ENCODE data around the gene PMP22. TPM values are rescaled to one million over a fixed set of nuclear protein-coding genes. Genes with fewer than 3 reads are reported as not detected.

Gene PMP22
- total and polyA plus RNA-seq, 5 donors from 2014 or later: not detected

DNA sequence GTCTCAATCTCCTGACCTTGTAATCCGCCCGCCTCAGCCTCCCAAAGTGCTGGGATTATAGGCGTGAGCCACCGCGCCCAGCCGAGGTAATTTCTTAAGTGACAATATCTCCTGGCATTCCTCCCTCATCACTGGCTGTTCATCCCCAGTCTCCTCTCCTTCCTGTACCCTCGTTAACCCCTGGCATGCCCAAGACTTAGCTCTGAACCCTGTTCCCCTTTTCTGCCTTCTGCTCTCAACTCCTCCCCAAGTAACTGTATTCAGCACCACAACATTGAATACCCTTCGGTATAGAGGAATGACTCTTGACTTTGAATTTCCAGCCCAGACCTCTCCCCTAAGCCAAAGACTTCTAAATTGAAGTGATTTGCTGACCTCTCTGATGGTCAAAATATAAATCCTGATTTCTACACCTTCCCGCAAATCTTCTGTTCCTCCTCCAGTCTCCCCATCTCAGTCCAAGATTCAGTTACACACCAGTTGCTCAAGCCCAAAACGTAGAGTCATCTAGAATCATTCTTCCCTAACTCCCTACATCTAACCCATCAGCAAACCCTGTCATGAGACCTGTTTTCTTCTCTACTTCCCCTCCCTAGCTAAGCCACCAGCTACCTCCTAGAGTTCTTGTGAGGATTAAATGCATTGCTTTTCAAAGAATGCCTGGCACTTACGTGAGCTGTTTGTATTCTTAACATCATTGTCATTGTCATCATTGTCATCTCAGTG is 14.8 kb downstream of the PMP22 start:
- Histone ChIP-seq H3K36me3 (ENCODE audit: control insufficient read depth, insufficient read depth, low read length) (no peaks in the 10 kb centered on the region), H3K4me1 (ENCODE audit: control insufficient read depth, insufficient read depth, low read length, poor library complexity, severe bottlenecking) (no peaks in the 10 kb centered on the region), H3K4me3 (ENCODE audit: low read depth, low read length) (no peak overlapping the region), H3K9me3 (ENCODE audit: control insufficient read depth in 2 of 2, low read length in 2 of 2) (no peaks in the 10 kb centered on the region), H3K27ac (ENCODE audit: insufficient read depth, low read length, poor library complexity, severe bottlenecking) (no peak overlapping the region), H3K27me3 (ENCODE audit: control insufficient read depth, insufficient read depth, low read length) (peaks cover 4% of the 10 kb centered on the region)
- Mint-ChIP-seq H3K4me1 (peaks cover 0 to 2% (median 0%) of the 10 kb centered on the region in 4 donors), H3K36me3 (no peaks in the 10 kb centered on the region), H3K27ac (no peak overlapping the region), H3K9me3 (no peaks in the 10 kb centered on the region), H3K4me3 (no peak overlapping the region), H3K27me3 (peaks cover 10% of the 10 kb centered on the region)
- no peak for DNase-seq
- ATAC-seq (ENCODE audit: low read depth in 2 of 2): no peak

DNA sequence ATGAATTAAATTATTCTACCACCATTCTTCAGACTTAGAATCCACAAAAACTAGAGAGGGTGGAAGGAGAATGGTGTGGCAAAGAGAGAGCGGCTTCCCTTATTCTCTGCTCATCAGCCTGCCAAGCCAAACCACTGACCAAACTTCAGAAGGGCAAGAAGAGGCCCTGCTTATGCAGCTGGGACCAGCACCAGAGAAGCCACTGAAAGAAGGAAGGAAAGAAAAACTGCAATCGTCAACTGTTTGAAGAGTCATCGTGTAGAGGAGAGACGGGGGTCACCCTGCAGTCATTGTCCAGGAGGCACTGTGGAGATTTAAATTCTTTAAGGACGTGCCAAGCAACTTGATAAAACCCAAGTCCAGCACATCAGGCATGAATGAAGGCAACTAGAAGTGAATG is 15.6 kb downstream of the PMP22 start:
- no peaks in the 10 kb centered on the region for H3K9me3 ChIP-seq (ENCODE audit: control insufficient read depth in 2 of 2, low read length in 2 of 2)
- no peak overlapping the region for H3K27ac Mint-ChIP-seq
- no peaks in the 10 kb centered on the region for H3K9me3 Mint-ChIP-seq
- H3K4me3 ChIP-seq (ENCODE audit: low read depth, low read length): no peak overlapping the region
- H3K27me3 Mint-ChIP-seq: peaks cover 10% of the 10 kb centered on the region
- H3K4me3 Mint-ChIP-seq: no peak overlapping the region
- H3K27me3 ChIP-seq (ENCODE audit: control insufficient read depth, insufficient read depth, low read length): no peaks in the 10 kb centered on the region
- no peaks in the 10 kb centered on the region for H3K4me1 ChIP-seq (ENCODE audit: control insufficient read depth, insufficient read depth, low read length, poor library complexity, severe bottlenecking)
- H3K36me3 Mint-ChIP-seq: no peaks in the 10 kb centered on the region
- DNase-seq: no peak
- H3K27ac ChIP-seq (ENCODE audit: insufficient read depth, low read length, poor library complexity, severe bottlenecking): no peak overlapping the region
- no peak for ATAC-seq (ENCODE audit: low read depth in 2 of 2)
- no peaks in the 10 kb centered on the region for H3K36me3 ChIP-seq (ENCODE audit: control insufficient read depth, insufficient read depth, low read length)
- H3K4me1 Mint-ChIP-seq: peaks cover 0 to 2% (median 0%) of the 10 kb centered on the region in 4 donors

DNA sequence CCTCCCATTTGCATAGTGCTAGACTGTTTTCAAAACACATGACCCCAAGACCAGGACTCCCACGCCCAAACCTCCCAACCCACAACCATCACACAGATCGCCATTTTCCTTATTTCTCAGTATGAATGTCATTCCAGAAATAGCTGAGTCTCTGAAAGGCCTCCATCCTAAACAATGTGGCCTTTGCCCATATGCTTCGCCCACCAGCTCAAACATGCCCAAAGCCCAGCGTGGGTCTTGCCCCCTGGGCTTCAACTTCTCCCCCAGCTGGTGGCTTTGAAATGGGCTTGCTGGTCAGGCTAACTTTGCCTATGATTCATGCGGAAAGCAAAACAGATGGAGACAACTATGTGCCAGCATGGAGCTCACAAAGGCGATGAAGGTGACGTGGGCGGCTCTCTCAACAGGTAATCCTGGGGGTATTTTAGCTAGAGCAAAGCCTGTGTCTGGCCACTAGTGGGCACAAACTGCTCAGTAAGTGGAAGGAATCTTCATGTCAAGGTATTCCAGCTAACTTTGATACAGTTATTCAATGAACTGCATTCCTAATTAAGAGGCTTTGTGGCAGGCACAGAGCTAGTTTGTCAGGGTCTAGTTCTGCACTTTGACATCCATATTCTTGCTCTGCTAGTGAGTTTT is 17.1 kb downstream of the PMP22 start:
- H3K4me1 Mint-ChIP-seq: peaks cover 0 to 2% (median 0%) of the 10 kb centered on the region in 4 donors
- no peak for ATAC-seq (ENCODE audit: low read depth in 2 of 2)
- peaks cover 2% of the 10 kb centered on the region for H3K27me3 ChIP-seq (ENCODE audit: control insufficient read depth, insufficient read depth, low read length)
- H3K4me3 Mint-ChIP-seq: no peak overlapping the region
- no peak overlapping the region for H3K4me3 ChIP-seq (ENCODE audit: low read depth, low read length)
- no peaks in the 10 kb centered on the region for H3K36me3 ChIP-seq (ENCODE audit: control insufficient read depth, insufficient read depth, low read length)
- H3K27me3 Mint-ChIP-seq: peaks cover 14% of the 10 kb centered on the region
- no peak for DNase-seq
- H3K9me3 ChIP-seq (ENCODE audit: control insufficient read depth in 2 of 2, low read length in 2 of 2): no peaks in the 10 kb centered on the region
- no peaks in the 10 kb centered on the region for H3K36me3 Mint-ChIP-seq
- no peaks in the 10 kb centered on the region for H3K4me1 ChIP-seq (ENCODE audit: control insufficient read depth, insufficient read depth, low read length, poor library complexity, severe bottlenecking)
- H3K27ac Mint-ChIP-seq: no peak overlapping the region
- no peaks in the 10 kb centered on the region for H3K9me3 Mint-ChIP-seq
- no peak overlapping the region for H3K27ac ChIP-seq (ENCODE audit: insufficient read depth, low read length, poor library complexity, severe bottlenecking)

DNA sequence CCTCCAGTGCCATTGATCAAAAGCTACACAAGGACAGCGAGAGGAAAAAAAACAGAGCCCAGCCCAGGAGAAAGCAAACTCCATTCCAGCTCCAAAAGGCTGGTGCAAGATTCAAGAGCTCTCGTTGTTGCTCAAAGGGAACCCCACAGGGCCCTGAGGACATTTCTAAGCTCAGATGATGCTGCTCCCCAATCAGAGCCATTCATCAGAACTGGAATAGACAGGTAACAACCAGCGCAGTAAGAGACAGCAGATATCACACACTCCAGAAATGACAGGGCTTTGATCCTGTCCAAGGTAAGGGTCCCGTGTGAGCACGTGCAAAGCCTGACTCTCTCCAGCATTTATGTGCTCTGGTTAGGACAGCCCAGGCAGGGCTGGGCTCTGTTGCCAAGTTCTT is 20.1 kb downstream of the PMP22 start:
- Histone ChIP-seq H3K36me3 (ENCODE audit: control insufficient read depth, insufficient read depth, low read length) (no peaks in the 10 kb centered on the region), H3K27ac (ENCODE audit: insufficient read depth, low read length, poor library complexity, severe bottlenecking) (no peak overlapping the region), H3K4me1 (ENCODE audit: control insufficient read depth, insufficient read depth, low read length, poor library complexity, severe bottlenecking) (no peaks in the 10 kb centered on the region), H3K4me3 (ENCODE audit: low read depth, low read length) (no peak overlapping the region), H3K27me3 (ENCODE audit: control insufficient read depth, insufficient read depth, low read length) (peaks cover 12% of the 10 kb centered on the region), H3K9me3 (ENCODE audit: control insufficient read depth in 2 of 2, low read length in 2 of 2) (no peaks in the 10 kb centered on the region)
- no peak overlapping the region for H3K27ac Mint-ChIP-seq
- H3K9me3 Mint-ChIP-seq: peaks cover 0 to 6% (median 0%) of the 10 kb centered on the region in 7 donors
- ATAC-seq (ENCODE audit: low read depth in 2 of 2) (no peak), DNase-seq (no peak)
- peaks cover 3% of the 10 kb centered on the region for H3K36me3 Mint-ChIP-seq
- H3K4me3 Mint-ChIP-seq: no peak overlapping the region
- peaks cover 0 to 2% (median 0%) of the 10 kb centered on the region in 4 donors for H3K4me1 Mint-ChIP-seq
- peaks cover 18% of the 10 kb centered on the region for H3K27me3 Mint-ChIP-seq

DNA sequence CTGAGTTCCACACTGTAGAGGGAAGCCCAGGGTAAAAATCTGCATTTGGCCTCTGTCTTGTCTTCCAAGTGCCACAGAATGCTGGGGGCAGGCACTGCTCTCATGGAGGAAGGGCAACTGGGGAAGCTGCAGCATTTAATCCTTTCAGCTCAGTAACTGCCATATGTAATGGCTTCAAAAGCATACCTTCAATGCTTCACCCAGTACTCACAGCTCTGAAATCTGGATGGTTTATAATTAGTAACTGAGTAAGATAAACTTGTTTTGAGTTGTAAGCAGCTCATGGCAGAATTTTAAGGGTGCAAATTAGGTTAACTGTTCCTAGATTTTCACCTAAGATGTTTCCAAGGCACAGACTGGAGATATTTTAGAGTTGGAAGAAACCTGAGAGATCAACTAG is 24.5 kb downstream of the PMP22 start:
- Mint-ChIP-seq H3K27ac (no peak overlapping the region), H3K4me3 (no peak overlapping the region), H3K36me3 (peaks cover 3% of the 10 kb centered on the region), H3K27me3 (peaks cover 33% of the 10 kb centered on the region), H3K9me3 (peaks cover 0 to 6% (median 0%) of the 10 kb centered on the region in 7 donors), H3K4me1 (peaks cover 0 to 4% (median 2%) of the 10 kb centered on the region in 4 donors)
- ATAC-seq (ENCODE audit: low read depth in 2 of 2) (no peak), DNase-seq (no peak)
- H3K9me3 ChIP-seq (ENCODE audit: control insufficient read depth in 2 of 2, low read length in 2 of 2): no peaks in the 10 kb centered on the region
- no peak overlapping the region for H3K4me3 ChIP-seq (ENCODE audit: low read depth, low read length)
- H3K4me1 ChIP-seq (ENCODE audit: control insufficient read depth, insufficient read depth, low read length, poor library complexity, severe bottlenecking): no peaks in the 10 kb centered on the region
- H3K27ac ChIP-seq (ENCODE audit: insufficient read depth, low read length, poor library complexity, severe bottlenecking): no peak overlapping the region
- H3K27me3 ChIP-seq (ENCODE audit: control insufficient read depth, insufficient read depth, low read length): peaks cover 16% of the 10 kb centered on the region
- no peaks in the 10 kb centered on the region for H3K36me3 ChIP-seq (ENCODE audit: control insufficient read depth, insufficient read depth, low read length)

DNA sequence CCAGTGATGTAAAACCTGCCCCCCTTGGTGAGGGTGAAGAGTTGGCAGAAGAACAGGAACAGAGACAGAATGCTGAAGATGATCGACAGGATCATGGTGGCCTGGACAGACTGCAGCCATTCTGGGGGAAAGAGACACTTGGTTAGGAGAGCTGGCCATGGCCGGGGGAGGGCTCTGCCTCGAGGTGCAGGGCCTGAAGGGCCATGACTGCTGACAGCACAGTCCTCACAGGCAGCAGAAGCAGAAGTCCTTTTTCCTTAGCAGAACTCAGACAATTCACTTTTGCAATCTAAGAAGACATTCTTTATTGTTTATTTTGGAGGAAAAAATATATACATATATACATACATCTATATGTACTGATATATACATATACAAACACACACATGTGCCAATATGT is 25.6 kb downstream of the PMP22 start:
- Histone ChIP-seq H3K27me3 (ENCODE audit: control insufficient read depth, insufficient read depth, low read length) (peaks cover 16% of the 10 kb centered on the region), H3K36me3 (ENCODE audit: control insufficient read depth, insufficient read depth, low read length) (no peaks in the 10 kb centered on the region), H3K27ac (ENCODE audit: insufficient read depth, low read length, poor library complexity, severe bottlenecking) (no peak overlapping the region), H3K4me3 (ENCODE audit: low read depth, low read length) (no peak overlapping the region), H3K4me1 (ENCODE audit: control insufficient read depth, insufficient read depth, low read length, poor library complexity, severe bottlenecking) (no peaks in the 10 kb centered on the region), H3K9me3 (ENCODE audit: control insufficient read depth in 2 of 2, low read length in 2 of 2) (no peaks in the 10 kb centered on the region)
- no peak for ATAC-seq (ENCODE audit: low read depth in 2 of 2)
- no peak overlapping the region for H3K4me3 Mint-ChIP-seq
- peaks cover 33% of the 10 kb centered on the region for H3K27me3 Mint-ChIP-seq
- H3K4me1 Mint-ChIP-seq: peaks cover 0 to 4% (median 2%) of the 10 kb centered on the region in 4 donors
- no peak for DNase-seq
- peaks cover 0 to 6% (median 0%) of the 10 kb centered on the region in 7 donors for H3K9me3 Mint-ChIP-seq
- H3K36me3 Mint-ChIP-seq: peaks cover 3% of the 10 kb centered on the region
- no peak overlapping the region for H3K27ac Mint-ChIP-seq

DNA sequence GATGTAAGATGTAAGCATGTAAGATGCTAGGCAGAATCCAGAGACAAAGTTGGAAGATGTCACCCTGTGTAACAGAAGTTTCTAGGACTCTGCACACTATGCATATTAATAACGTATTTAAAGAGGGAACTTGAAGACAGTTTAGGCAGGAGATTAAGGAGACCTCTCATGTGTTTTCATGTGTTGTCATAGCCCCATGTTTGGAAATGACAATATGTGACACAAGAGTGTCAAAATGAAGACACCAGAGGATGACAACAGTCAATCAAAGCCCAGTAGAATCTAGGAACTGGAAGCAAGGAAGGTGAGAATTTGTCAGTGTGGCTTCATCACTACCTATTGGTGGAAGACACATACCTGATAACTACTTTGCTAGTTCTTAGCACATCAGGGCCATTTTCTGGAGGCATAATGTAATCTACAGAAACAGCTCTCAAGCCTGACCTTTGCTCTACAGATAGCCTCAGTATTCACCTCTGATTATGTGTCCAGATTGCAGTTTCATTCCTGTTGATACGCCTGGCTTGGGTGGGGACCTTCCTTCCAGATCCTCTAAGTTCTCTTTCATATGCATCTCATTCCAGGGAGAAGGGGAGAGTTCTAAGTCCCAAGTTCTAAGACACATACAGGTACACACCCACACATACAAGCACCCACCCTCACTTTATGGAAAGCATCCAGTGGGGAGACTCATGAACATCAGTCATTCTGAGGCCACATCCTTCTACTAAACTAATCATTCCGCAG is 26.3 kb downstream of the PMP22 start:
- H3K36me3 Mint-ChIP-seq: peaks cover 3% of the 10 kb centered on the region
- H3K27ac ChIP-seq (ENCODE audit: insufficient read depth, low read length, poor library complexity, severe bottlenecking): no peak overlapping the region
- no peaks in the 10 kb centered on the region for H3K36me3 ChIP-seq (ENCODE audit: control insufficient read depth, insufficient read depth, low read length)
- no peak overlapping the region for H3K4me3 ChIP-seq (ENCODE audit: low read depth, low read length)
- no peaks in the 10 kb centered on the region for H3K9me3 ChIP-seq (ENCODE audit: control insufficient read depth in 2 of 2, low read length in 2 of 2)
- H3K27me3 Mint-ChIP-seq: peaks cover 33% of the 10 kb centered on the region
- H3K27ac Mint-ChIP-seq: no peak overlapping the region
- ATAC-seq (ENCODE audit: low read depth in 2 of 2): no peak
- peaks cover 0 to 6% (median 0%) of the 10 kb centered on the region in 7 donors for H3K9me3 Mint-ChIP-seq
- H3K4me3 Mint-ChIP-seq: no peak overlapping the region
- peaks cover 0 to 4% (median 2%) of the 10 kb centered on the region in 4 donors for H3K4me1 Mint-ChIP-seq
- no peaks in the 10 kb centered on the region for H3K4me1 ChIP-seq (ENCODE audit: control insufficient read depth, insufficient read depth, low read length, poor library complexity, severe bottlenecking)
- DNase-seq: no peak
- H3K27me3 ChIP-seq (ENCODE audit: control insufficient read depth, insufficient read depth, low read length): peaks cover 16% of the 10 kb centered on the region
